DOHH2 (cell line): Measurements from ENCODE around the gene SLC6A9.

Source experiments
- H3F3A ChIP-seq: fragments of 200-600 bp; sonication (generic), shearing (Covaris generic); 2 replicates; pipeline ENCODE4 v1.6.0; 2016; ENCODE audit warnings: antibody characterized with exemption, mild to moderate bottlenecking; ENCODE audit not compliant: control insufficient read depth, insufficient read depth
- H3K27ac ChIP-seq: fragments of 200-600 bp; sonication (generic); 2 replicates; pipeline ENCODE4 v1.5.1; 2014; ENCODE audit warnings: low read depth, mild to moderate bottlenecking, low read length, moderate library complexity
- H3K27me3 ChIP-seq: fragments of 200-600 bp; sonication (generic); 2 replicates; pipeline ENCODE4 v1.6.1; 2014; ENCODE audit warnings: mild to moderate bottlenecking, low read length, mixed read lengths; ENCODE audit not compliant: control insufficient read depth
- H3K36me3 ChIP-seq: fragments of 200-600 bp; sonication (generic); 2 replicates; pipeline ENCODE4 v1.6.1; 2014; ENCODE audit warnings: mild to moderate bottlenecking, low read length, moderate library complexity, mixed read lengths; ENCODE audit not compliant: control insufficient read depth
- H3K4me1 ChIP-seq: fragments of 200-600 bp; sonication (generic); 2 replicates; pipeline ENCODE4 v1.6.1; 2014; ENCODE audit warnings: mild to moderate bottlenecking, low read length, mixed read lengths; ENCODE audit not compliant: control insufficient read depth
- H3K4me2 ChIP-seq: fragments of 200-600 bp; sonication (generic); 2 replicates; pipeline ENCODE4 v1.6.0; 2014; ENCODE audit warnings: mild to moderate bottlenecking, low read length, moderate library complexity
- H3K4me3 ChIP-seq: fragments of 200-600 bp; sonication (generic); 2 replicates; pipeline ENCODE4 v1.5.1; 2014; ENCODE audit warnings: mild to moderate bottlenecking, low read length, mixed read lengths
- H3K79me2 ChIP-seq: fragments of 200-600 bp; sonication (generic); 2 replicates; pipeline ENCODE4 v1.6.1; 2014; ENCODE audit warnings: mild to moderate bottlenecking, low read length, mixed read lengths; ENCODE audit not compliant: control insufficient read depth
- H3K9me2 ChIP-seq: fragments of 200-600 bp; sonication (generic); replicated peaks from 2 replicates; pipeline ENCODE4 v1.6.1; 2014; ENCODE audit warnings: mild to moderate bottlenecking, low read length, mixed read lengths; ENCODE audit not compliant: control insufficient read depth
- H3K9me3 ChIP-seq: fragments of 200-600 bp; sonication (generic); 2 replicates; pipeline ENCODE4 v1.6.1; 2014; ENCODE audit warnings: antibody characterized with exemption, low read length, mixed read lengths; ENCODE audit not compliant: control insufficient read depth, insufficient read depth
- H4K20me1 ChIP-seq: fragments of 200-600 bp; sonication (generic); 2 replicates; pipeline ENCODE4 v1.6.0; 2014; ENCODE audit warnings: low read depth, mild to moderate bottlenecking, antibody characterized with exemption, low read length, moderate library complexity; ENCODE audit not compliant: control insufficient read depth, insufficient read depth
- CTCF ChIP-seq: fragments of 200-600 bp; sonication (generic); IDR thresholded peaks from one replicate; pipeline ENCODE4 v1.5.1; 2014; ENCODE audit warnings: antibody characterized with exemption, mild to moderate bottlenecking, low read depth, low read length; ENCODE audit not compliant: poor library complexity, severe bottlenecking
- EZH2phosphoT487 ChIP-seq: fragments of 200-600 bp; sonication (generic); IDR thresholded peaks from 2 replicates; pipeline ENCODE4 v1.6.1; 2017; ENCODE audit warnings: borderline replicate concordance, mild to moderate bottlenecking, antibody characterized with exemption, low read length, moderate library complexity, mixed read lengths

Gene SLC6A9

DNA sequence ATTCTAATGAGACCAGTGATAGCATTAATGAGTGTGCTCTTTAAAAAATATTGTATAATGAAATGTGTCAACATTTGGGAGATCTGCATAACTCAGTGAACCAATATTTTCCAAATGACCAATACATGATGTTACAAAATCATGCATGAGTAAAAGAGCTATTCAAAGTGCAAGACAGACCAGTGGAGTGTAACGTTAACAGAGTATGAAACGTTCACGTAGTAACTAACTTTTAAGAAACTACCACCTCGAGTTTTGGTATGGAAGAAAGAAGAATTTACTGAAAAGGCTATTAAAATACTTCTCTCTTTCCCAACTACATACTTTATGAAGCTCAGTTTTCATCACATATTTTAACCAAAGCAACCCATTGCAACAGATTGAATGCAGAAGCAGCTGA is 9.6 kb upstream of the SLC6A9 start:
- Histone ChIP-seq H4K20me1 (no peaks in the 10 kb centered on the region), H3K36me3 (no peaks in the 10 kb centered on the region), H3K9me2 (no peaks in the 10 kb centered on the region), H3K9me3 (no peaks in the 10 kb centered on the region), H3K79me2 (no peaks in the 10 kb centered on the region), H3F3A (no peaks in the 10 kb centered on the region), H3K4me2 (no peak overlapping the region), H3K4me3 (no peak overlapping the region), H3K27me3 (peaks cover 12% of the 10 kb centered on the region), H3K27ac (no peak overlapping the region), H3K4me1 (peaks cover 9% of the 10 kb centered on the region)
- TF ChIP-seq CTCF (no peak), EZH2phosphoT487 (no peak)

DNA sequence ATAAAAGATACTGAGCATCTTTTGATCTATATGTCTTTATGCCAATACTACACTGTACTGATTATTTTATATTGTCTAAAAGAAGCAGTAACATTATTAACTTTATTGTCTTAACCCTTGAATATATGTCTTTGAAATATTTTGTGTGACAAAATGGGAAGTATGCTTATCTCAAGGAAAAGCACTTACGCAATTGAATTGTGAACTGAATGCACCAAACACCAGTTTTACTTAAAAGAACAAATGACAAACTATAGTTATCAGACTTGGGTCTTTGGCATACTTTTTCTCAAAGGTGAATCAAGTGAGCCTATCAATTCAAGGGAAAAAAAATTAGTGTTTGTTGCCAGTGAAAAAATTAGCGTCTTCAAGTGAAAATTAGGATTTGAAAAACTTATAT is 9.2 kb upstream of the SLC6A9 start:
- H3K36me3 ChIP-seq = no peaks in the 10 kb centered on the region
- no peaks in the 10 kb centered on the region for H3K9me3 ChIP-seq
- TF ChIP-seq EZH2phosphoT487 (no peak), CTCF (no peak)
- no peaks in the 10 kb centered on the region for H3F3A ChIP-seq
- H3K4me2 ChIP-seq = no peak overlapping the region
- peaks cover 12% of the 10 kb centered on the region for H3K27me3 ChIP-seq
- no peaks in the 10 kb centered on the region for H4K20me1 ChIP-seq
- no peak overlapping the region for H3K27ac ChIP-seq
- H3K79me2 ChIP-seq = no peaks in the 10 kb centered on the region
- H3K4me1 ChIP-seq = peaks cover 9% of the 10 kb centered on the region
- no peaks in the 10 kb centered on the region for H3K9me2 ChIP-seq
- no peak overlapping the region for H3K4me3 ChIP-seq

- peaks cover 12% of the 10 kb centered on the region for H3K27me3 ChIP-seq
- no peaks in the 10 kb centered on the region for H3F3A ChIP-seq
- TF ChIP-seq EZH2phosphoT487 (no peak), CTCF (no peak)
- H3K36me3 ChIP-seq = no peaks in the 10 kb centered on the region
- H3K79me2 ChIP-seq = no peaks in the 10 kb centered on the region
- no peak overlapping the region for H3K27ac ChIP-seq
- H3K4me3 ChIP-seq = no peak overlapping the region
- no peaks in the 10 kb centered on the region for H4K20me1 ChIP-seq
- H3K4me2 ChIP-seq = no peak overlapping the region
- peaks cover 9% of the 10 kb centered on the region for H3K4me1 ChIP-seq
- H3K9me3 ChIP-seq = no peaks in the 10 kb centered on the region
- no peaks in the 10 kb centered on the region for H3K9me2 ChIP-seq
These were observed 7.8 kb upstream of the SLC6A9 start for GRCh38 chr1:44038876-44039657.
